ENCODE data around the gene IRAK1.

GRCh38 chrX:153972368-153973126 is 47.2 kb downstream of the IRAK1 start, which contains the start of gene TMEM187:
- TF ChIP-seq EZH2 (IDR thresholded peaks at IDR 0.05; ENCODE audit: borderline replicate concordance, low read length) (no peak), CTCF (conservative IDR thresholded peaks at IDR 0.05 in 1 of 2, IDR thresholded peaks at IDR 0.05 in 1 of 2; ENCODE audit: extremely low read depth in 1 of 2, insufficient read depth in 1 of 2, low read depth in 1 of 2, low read length in 2 of 2) (no peak)

All from mammary epithelial cell (primary cell).